Upper lobe of left lung (tissue), 6 donors: ENCODE measurements around the gene PEX13. TPM values are rescaled to one million over a fixed set of nuclear protein-coding genes. Genes with fewer than 3 reads are reported as not detected.

Source experiments
- ATAC-seq, 2 donors: fragments of 200-7000 bp; cut with Tn5 transposase; one replicate each; pipeline ENCODE4 v1.9.1; 2022; ENCODE audit warnings: mild to moderate bottlenecking in 2 of 2, moderate library complexity in 2 of 2; ENCODE audit not compliant: low FRiP score in 2 of 2
- DNase-seq, 2 donors: peaks; one replicate each; pipeline ENCODE4 v3.0.0-alpha.2; 2019 to 2020
- H3K27ac ChIP-seq, 4 donors: fragments of 200-600 bp; sonication (generic); one replicate each; pipeline ENCODE4 v1.5.1; 2016 to 2019
- H3K27me3 ChIP-seq, 4 donors: fragments of 200-600 bp; sonication (generic); one replicate each; pipeline ENCODE4 v1.5.1; 2017 to 2019
- H3K36me3 ChIP-seq, 4 donors: fragments of 200-600 bp; sonication (generic); one replicate each; pipeline ENCODE4 v1.5.1; 2016 to 2019
- H3K4me1 ChIP-seq, 4 donors: fragments of 200-600 bp; sonication (generic); one replicate each; pipeline ENCODE4 v1.5.1; 2018 to 2019
- H3K4me3 ChIP-seq, 4 donors: fragments of 200-600 bp; sonication (generic); one replicate each; pipeline ENCODE4 v1.5.1; 2017 to 2019; ENCODE audit warnings: mild to moderate bottlenecking in 2 of 4, moderate library complexity in 1 of 4
- H3K9me3 ChIP-seq, 4 donors: fragments of 200-600 bp; sonication (generic); one replicate each; pipeline ENCODE4 v1.5.1; 2018 to 2019
- EP300 ChIP-seq, 4 donors: sonication (generic); formaldehyde crosslinking; IDR thresholded peaks; one replicate each; pipeline ENCODE4 v1.5.1; 2017; ENCODE audit warnings: antibody characterized with exemption in 4 of 4, control low read depth in 2 of 4
- POLR2A ChIP-seq, 4 donors: fragments of 450-650 bp; IDR thresholded peaks; one replicate each; pipeline ENCODE4 v1.5.1; 2016 to 2017; ENCODE audit warnings: antibody characterized with exemption in 4 of 4, mild to moderate bottlenecking in 2 of 4
- POLR2AphosphoS5 ChIP-seq, 2 donors: sonication (generic); formaldehyde crosslinking; IDR thresholded peaks; one replicate each; pipeline ENCODE4 v1.5.1; 2017; ENCODE audit warnings: antibody characterized with exemption in 2 of 2
- WGBS, 2 donors: methylation state at CpG; one replicate each; pipeline ENCODE4 v1.1.5; 2017 to 2018; 5-methylcytosine and 5-hydroxymethylcytosine counted together
- total RNA-seq, 6 donors: library from RNA; depleted of rRNA in 4 of 6; stranded (reverse); fragments of >200 nt in 4 of 6; gene quantifications; one replicate each; pipeline versions ENCODE4 v1.1.0 to v1.2.1, GENCODE V29; 2016 to 2021
- TF ChIP-seq, protein P1 (sequence below), 6 experiments: fragments of 450-650 bp in 4 of 6; fragments of 200-600 bp in 2 of 6; sonication (generic) in 2 of 6; IDR thresholded peaks; one replicate each; pipeline ENCODE4 v1.5.1; 2016 to 2019; ENCODE audit warnings: antibody characterized with exemption in 6 of 6
- donor health status: DM: no; HTN: no; CAD: no; lungs with moderate emphysema.
- donor health status: DM: no; HTN: yes; CAD: no; lungs with severe emphysema.

Gene PEX13
- total RNA-seq, 6 donors from 2014 or later = 10.7 to 42.8 (median 28.6) TPM

DNA sequence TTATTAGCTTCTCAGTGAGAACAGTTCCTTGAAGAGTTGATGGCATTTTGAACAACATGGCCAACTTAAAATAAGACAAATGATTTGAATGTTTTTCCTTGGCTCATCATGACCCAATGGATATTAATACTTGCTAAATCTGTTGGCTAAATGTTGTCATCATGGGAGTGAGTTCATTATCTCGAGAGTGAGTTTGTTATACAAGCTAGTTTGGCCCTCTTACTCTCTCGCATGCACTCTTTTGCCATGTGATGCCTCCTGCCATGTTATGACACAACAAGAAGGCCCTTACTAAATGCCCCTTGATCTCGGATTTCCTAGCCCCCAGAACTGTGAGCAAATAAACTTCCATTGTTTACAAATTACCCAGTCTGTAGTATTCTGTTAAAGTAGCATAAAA is 25.3 kb downstream of the PEX13 start:
- Histone ChIP-seq H3K4me3 (no peak overlapping the region), H3K27ac (no peak overlapping the region), H3K36me3 (peaks cover 0 to 21% (median 0%) of the 10 kb centered on the region in 4 donors), H3K27me3 (no peaks in the 10 kb centered on the region), H3K9me3 (no peaks in the 10 kb centered on the region), H3K4me1 (peaks cover 6 to 17% (median 12%) of the 10 kb centered on the region in 4 donors)
- DNase-seq (no peak), ATAC-seq (no peak)
- TF ChIP-seq POLR2AphosphoS5 (IDR thresholded peaks at IDR 0.05) (no peak), POLR2A (IDR thresholded peaks at IDR 0.05) (no peak), EP300 (IDR thresholded peaks at IDR 0.05) (no peak)
- TF ChIP-seq, protein P1, sequence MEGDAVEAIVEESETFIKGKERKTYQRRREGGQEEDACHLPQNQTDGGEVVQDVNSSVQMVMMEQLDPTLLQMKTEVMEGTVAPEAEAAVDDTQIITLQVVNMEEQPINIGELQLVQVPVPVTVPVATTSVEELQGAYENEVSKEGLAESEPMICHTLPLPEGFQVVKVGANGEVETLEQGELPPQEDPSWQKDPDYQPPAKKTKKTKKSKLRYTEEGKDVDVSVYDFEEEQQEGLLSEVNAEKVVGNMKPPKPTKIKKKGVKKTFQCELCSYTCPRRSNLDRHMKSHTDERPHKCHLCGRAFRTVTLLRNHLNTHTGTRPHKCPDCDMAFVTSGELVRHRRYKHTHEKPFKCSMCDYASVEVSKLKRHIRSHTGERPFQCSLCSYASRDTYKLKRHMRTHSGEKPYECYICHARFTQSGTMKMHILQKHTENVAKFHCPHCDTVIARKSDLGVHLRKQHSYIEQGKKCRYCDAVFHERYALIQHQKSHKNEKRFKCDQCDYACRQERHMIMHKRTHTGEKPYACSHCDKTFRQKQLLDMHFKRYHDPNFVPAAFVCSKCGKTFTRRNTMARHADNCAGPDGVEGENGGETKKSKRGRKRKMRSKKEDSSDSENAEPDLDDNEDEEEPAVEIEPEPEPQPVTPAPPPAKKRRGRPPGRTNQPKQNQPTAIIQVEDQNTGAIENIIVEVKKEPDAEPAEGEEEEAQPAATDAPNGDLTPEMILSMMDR (IDR thresholded peaks at IDR 0.05) = no peak
- 63 to 76% methylated on average over 3 of the region's 3 CpGs for WGBS, 2 donors

DNA sequence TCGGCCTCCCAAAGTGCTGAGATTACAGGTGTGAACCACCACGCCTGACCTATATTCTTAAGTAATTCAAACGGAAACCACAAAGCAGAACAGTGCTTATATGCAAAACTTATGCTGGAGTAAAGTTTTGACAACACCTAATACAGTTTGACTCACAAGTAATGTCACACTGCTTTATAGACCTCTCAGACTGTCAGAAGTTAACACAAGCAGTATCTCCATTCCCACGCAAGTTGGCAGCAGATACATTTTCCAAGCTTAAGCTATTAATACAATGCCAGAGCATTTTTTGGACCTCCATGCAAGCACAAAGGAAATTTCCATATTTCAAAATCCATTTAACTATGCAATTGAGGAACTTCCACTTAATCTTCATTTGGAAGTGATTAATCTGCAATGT is 27.1 kb downstream of the PEX13 start:
- DNase-seq = no peak
- Histone ChIP-seq H3K9me3 (no peaks in the 10 kb centered on the region), H3K27ac (peak overlapping the region in 1 of 4 donors; percentile 19), H3K27me3 (no peaks in the 10 kb centered on the region), H3K4me3 (no peak overlapping the region), H3K36me3 (peaks cover 4 to 40% (median 12%) of the 10 kb centered on the region in 4 donors), H3K4me1 (peaks cover 6 to 17% (median 12%) of the 10 kb centered on the region in 4 donors)
- WGBS, 2 donors = 72 to 84% methylated on average over 4 of the region's 4 CpGs
- ATAC-seq = no peak
- TF ChIP-seq, protein P1 (IDR thresholded peaks at IDR 0.05) = no peak
- no peak for TF ChIP-seq EP300 (IDR thresholded peaks at IDR 0.05)
- TF ChIP-seq POLR2AphosphoS5 (IDR thresholded peaks at IDR 0.05) = no peak
- no peak for TF ChIP-seq POLR2A (IDR thresholded peaks at IDR 0.05)

- WGBS, 2 donors = 56 to 67% methylated on average over 2 of the region's 2 CpGs
- H3K27ac ChIP-seq = peak overlapping the region in 1 of 4 donors; percentile 17
- ATAC-seq = no peak
These were observed 27.7 kb downstream of the PEX13 start for GRCh38 chr2:61045226-61045625.

DNA sequence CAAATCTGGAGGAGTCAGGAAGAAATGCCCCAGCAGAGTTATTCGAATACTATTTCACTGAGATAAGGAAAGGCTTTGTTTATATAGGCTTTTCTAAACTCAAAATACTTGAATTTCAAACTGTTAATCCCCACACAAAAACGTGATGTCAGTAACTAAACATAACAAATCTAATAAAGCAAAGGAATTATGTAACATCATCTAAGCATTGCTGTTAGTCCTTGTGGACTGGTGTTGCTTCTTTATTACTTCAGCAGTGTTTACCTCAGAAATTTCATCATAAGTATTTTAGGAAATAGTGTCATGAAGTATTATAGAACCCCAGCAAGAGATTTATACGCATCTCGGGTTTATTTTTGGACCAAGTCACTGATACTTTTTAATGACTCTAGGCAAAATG is 28.5 kb downstream of the PEX13 start:
- H3K4me3 ChIP-seq = no peak overlapping the region
- peaks cover 4 to 53% (median 20%) of the 10 kb centered on the region in 4 donors for H3K36me3 ChIP-seq
- no peak for DNase-seq
- peaks cover 6 to 17% (median 12%) of the 10 kb centered on the region in 4 donors for H3K4me1 ChIP-seq
- peak overlapping the region in 1 of 4 donors; percentile 17 for H3K27ac ChIP-seq
- no peaks in the 10 kb centered on the region for H3K9me3 ChIP-seq
- WGBS, 2 donors = 38 to 39% methylated on average over 4 of the region's 4 CpGs
- TF ChIP-seq POLR2A (IDR thresholded peaks at IDR 0.05) (no peak), POLR2AphosphoS5 (IDR thresholded peaks at IDR 0.05) (no peak), EP300 (IDR thresholded peaks at IDR 0.05) (no peak)
- TF ChIP-seq, protein P1 (IDR thresholded peaks at IDR 0.05) = no peak
- no peaks in the 10 kb centered on the region for H3K27me3 ChIP-seq
- ATAC-seq = no peak

More at GRCh38 chr2:61045226-61045625, 27.7 kb downstream of the PEX13 start:
- no peak for DNase-seq
- Histone ChIP-seq H3K27me3 (no peaks in the 10 kb centered on the region), H3K9me3 (no peaks in the 10 kb centered on the region), H3K36me3 (peaks cover 4 to 46% (median 17%) of the 10 kb centered on the region in 4 donors), H3K4me3 (no peak overlapping the region), H3K4me1 (peaks cover 6 to 17% (median 12%) of the 10 kb centered on the region in 4 donors)
- TF ChIP-seq, protein P1 (IDR thresholded peaks at IDR 0.05) = no peak
- TF ChIP-seq EP300 (IDR thresholded peaks at IDR 0.05) (no peak), POLR2AphosphoS5 (IDR thresholded peaks at IDR 0.05) (no peak), POLR2A (IDR thresholded peaks at IDR 0.05) (no peak)

DNA sequence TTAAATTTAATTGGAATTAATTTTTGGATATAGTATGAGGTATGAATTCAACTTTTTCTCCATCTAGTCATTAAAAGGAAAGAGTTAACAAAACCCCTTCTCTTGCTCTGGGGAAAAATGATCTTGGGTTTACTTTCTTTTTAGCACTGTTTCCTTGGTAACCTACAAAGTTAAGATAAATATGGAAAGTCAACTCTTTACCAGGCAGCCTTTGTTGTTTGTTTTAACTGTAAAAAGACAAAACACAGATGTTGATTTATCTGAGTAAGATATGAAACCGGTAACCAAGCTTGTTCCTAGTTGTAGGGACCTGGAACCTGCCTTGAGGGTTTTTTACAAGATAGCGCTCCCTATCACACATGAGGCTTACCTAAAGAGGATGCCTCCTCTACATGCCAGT is 38.0 kb downstream of the PEX13 start:
- ATAC-seq (no peak), DNase-seq (no peak)
- TF ChIP-seq, protein P1 (IDR thresholded peaks at IDR 0.05) = no peak
- TF ChIP-seq POLR2AphosphoS5 (IDR thresholded peaks at IDR 0.05) (no peak), POLR2A (IDR thresholded peaks at IDR 0.05) (no peak), EP300 (IDR thresholded peaks at IDR 0.05) (no peak)
- no peaks in the 10 kb centered on the region for H3K9me3 ChIP-seq
- no peaks in the 10 kb centered on the region for H3K4me1 ChIP-seq
- H3K36me3 ChIP-seq = peaks cover 0 to 34% (median 10%) of the 10 kb centered on the region in 4 donors
- H3K27ac ChIP-seq = no peak overlapping the region
- 62 to 75% methylated on average over 2 of the region's 2 CpGs for WGBS, 2 donors
- H3K4me3 ChIP-seq = no peak overlapping the region
- no peaks in the 10 kb centered on the region for H3K27me3 ChIP-seq
